HEK293 (cell line): ENCODE results near the gene OSTM1.

Experiments used
- BCL11B ChIP-seq: fragments of 450-650 bp; formaldehyde crosslinking; IDR thresholded peaks from 2 replicates; pipeline ENCODE4 v1.5.1; 2016; ENCODE audit warnings: low read depth, missing biosample characterization, missing genetic modification characterization
- KLF1 ChIP-seq: fragments of 450-650 bp; formaldehyde crosslinking; IDR thresholded peaks from 2 replicates; pipeline ENCODE4 v1.5.1; 2016; ENCODE audit warnings: missing biosample characterization, missing genetic modification characterization
- OVOL3 ChIP-seq: fragments of 450-650 bp; formaldehyde crosslinking; IDR thresholded peaks from 2 replicates; pipeline ENCODE4 v1.5.1; 2016; ENCODE audit warnings: missing biosample characterization, missing genetic modification characterization
- SCRT1 ChIP-seq: fragments of 450-650 bp; formaldehyde crosslinking; IDR thresholded peaks from 2 replicates; pipeline ENCODE4 v1.5.1; 2016; ENCODE audit warnings: missing biosample characterization, missing genetic modification characterization, borderline replicate concordance
- SCRT2 ChIP-seq: fragments of 450-650 bp; formaldehyde crosslinking; IDR thresholded peaks from 2 replicates; pipeline ENCODE4 v1.5.1; 2016; ENCODE audit warnings: missing biosample characterization, missing genetic modification characterization
- SP2 ChIP-seq: fragments of 450-650 bp; formaldehyde crosslinking; IDR thresholded peaks from 2 replicates; pipeline ENCODE4 v1.5.1; 2016; ENCODE audit warnings: missing biosample characterization, missing genetic modification characterization
- ZBTB11 ChIP-seq: fragments of 450-650 bp; formaldehyde crosslinking; conservative IDR thresholded peaks from 2 replicates; pipeline ENCODE4 v1.5.1; 2016; ENCODE audit warnings: low read depth, missing biosample characterization, missing genetic modification characterization
- ZBTB17 ChIP-seq: fragments of 450-650 bp; formaldehyde crosslinking; IDR thresholded peaks from 2 replicates; pipeline ENCODE4 v1.5.1; 2016; ENCODE audit warnings: missing biosample characterization, missing genetic modification characterization
- ZFP3 ChIP-seq: fragments of 450-650 bp; formaldehyde crosslinking; IDR thresholded peaks from 2 replicates; pipeline ENCODE4 v1.5.1; 2016; ENCODE audit warnings: low read depth, missing biosample characterization, missing genetic modification characterization
- ZFP69B ChIP-seq: fragments of 450-650 bp; formaldehyde crosslinking; IDR thresholded peaks from 2 replicates; pipeline ENCODE4 v1.5.1; 2016; ENCODE audit warnings: missing biosample characterization, missing genetic modification characterization
- ZNF140 ChIP-seq: fragments of 450-650 bp; formaldehyde crosslinking; IDR thresholded peaks from 2 replicates; pipeline ENCODE4 v1.5.1; 2016; ENCODE audit warnings: missing biosample characterization, missing genetic modification characterization
- ZNF157 ChIP-seq: fragments of 450-650 bp; formaldehyde crosslinking; IDR thresholded peaks from 2 replicates; pipeline ENCODE4 v1.5.1; 2016; ENCODE audit warnings: missing biosample characterization, missing genetic modification characterization
- ZNF16 ChIP-seq: fragments of 450-650 bp; formaldehyde crosslinking; IDR thresholded peaks from 2 replicates; pipeline ENCODE4 v1.5.1; 2016; ENCODE audit warnings: low read depth, missing biosample characterization, missing genetic modification characterization
- ZNF184 ChIP-seq: fragments of 450-650 bp; IDR thresholded peaks from 2 replicates; pipeline ENCODE4 v1.5.1; 2018; ENCODE audit warnings: missing biosample characterization, mild to moderate bottlenecking, missing genetic modification characterization
- ZNF211 ChIP-seq: fragments of 450-650 bp; formaldehyde crosslinking; IDR thresholded peaks from 2 replicates; pipeline ENCODE4 v1.5.1; 2016; ENCODE audit warnings: low read depth, missing biosample characterization, missing genetic modification characterization
- ZNF266 ChIP-seq: fragments of 450-650 bp; formaldehyde crosslinking; IDR thresholded peaks from 2 replicates; pipeline ENCODE4 v1.5.1; 2016; ENCODE audit warnings: missing biosample characterization, missing genetic modification characterization, low read depth
- ZNF311 ChIP-seq: fragments of 450-650 bp; formaldehyde crosslinking; IDR thresholded peaks from 2 replicates; pipeline ENCODE4 v1.5.1; 2017; ENCODE audit warnings: missing biosample characterization, missing genetic modification characterization, borderline replicate concordance
- ZNF366 ChIP-seq: fragments of 450-650 bp; formaldehyde crosslinking; conservative IDR thresholded peaks from 2 replicates; pipeline ENCODE4 v1.5.1; 2016; ENCODE audit warnings: missing biosample characterization, missing genetic modification characterization
- ZNF404 ChIP-seq: fragments of 450-650 bp; formaldehyde crosslinking; IDR thresholded peaks from 2 replicates; pipeline ENCODE4 v1.5.1; 2017; ENCODE audit warnings: missing biosample characterization, missing genetic modification characterization
- ZNF426 ChIP-seq: fragments of 450-650 bp; formaldehyde crosslinking; IDR thresholded peaks from 2 replicates; pipeline ENCODE4 v1.5.1; 2017; ENCODE audit warnings: missing biosample characterization, missing genetic modification characterization, mild to moderate bottlenecking, inconsistent platforms, moderate library complexity
- ZNF449 ChIP-seq: fragments of 450-650 bp; formaldehyde crosslinking; IDR thresholded peaks from 2 replicates; pipeline ENCODE4 v1.5.1; 2017; ENCODE audit warnings: missing biosample characterization, mild to moderate bottlenecking, missing genetic modification characterization, moderate library complexity
- ZNF514 ChIP-seq: fragments of 450-650 bp; formaldehyde crosslinking; IDR thresholded peaks from 2 replicates; pipeline ENCODE4 v1.5.1; 2016; ENCODE audit warnings: missing biosample characterization, missing genetic modification characterization
- ZNF555 ChIP-seq: fragments of 450-650 bp; formaldehyde crosslinking; conservative IDR thresholded peaks from 2 replicates; pipeline ENCODE4 v1.5.1; 2017; ENCODE audit warnings: missing biosample characterization, mild to moderate bottlenecking, missing genetic modification characterization, inconsistent platforms
- ZNF639 ChIP-seq: fragments of 450-650 bp; formaldehyde crosslinking; IDR thresholded peaks from 2 replicates; pipeline ENCODE4 v1.5.1; 2016; ENCODE audit warnings: missing biosample characterization, missing genetic modification characterization
- ZNF747 ChIP-seq: fragments of 450-650 bp; formaldehyde crosslinking; IDR thresholded peaks from 2 replicates; pipeline ENCODE4 v1.5.1; 2016; ENCODE audit warnings: missing biosample characterization, missing genetic modification characterization
- ZNF792 ChIP-seq: fragments of 450-650 bp; formaldehyde crosslinking; IDR thresholded peaks from 2 replicates; pipeline ENCODE4 v1.5.1; 2016; ENCODE audit warnings: missing biosample characterization, missing genetic modification characterization
- TF ChIP-seq, protein P1 (sequence below): fragments of 450-650 bp; formaldehyde crosslinking; IDR thresholded peaks from 2 replicates; pipeline ENCODE4 v1.5.1; 2016; ENCODE audit warnings: missing biosample characterization, missing genetic modification characterization
- TF ChIP-seq, protein P2 (sequence below): fragments of 450-650 bp; formaldehyde crosslinking; IDR thresholded peaks from 2 replicates; pipeline ENCODE4 v1.5.1; 2016; ENCODE audit warnings: missing biosample characterization, missing genetic modification characterization
- TF ChIP-seq, protein P3 (sequence below): fragments of 450-650 bp; formaldehyde crosslinking; optimal IDR thresholded peaks from 2 replicates; pipeline ENCODE3; 2016; ENCODE audit warnings: missing biosample characterization, mild to moderate bottlenecking, missing genetic modification characterization
- TF ChIP-seq, protein P4 (sequence below): sonication (generic); formaldehyde crosslinking; IDR thresholded peaks from 2 replicates; pipeline ENCODE4 v1.8.1; 2022; ENCODE audit warnings: mild to moderate bottlenecking, moderate library complexity, missing genetic modification reagents

OSTM1 gene

DNA sequence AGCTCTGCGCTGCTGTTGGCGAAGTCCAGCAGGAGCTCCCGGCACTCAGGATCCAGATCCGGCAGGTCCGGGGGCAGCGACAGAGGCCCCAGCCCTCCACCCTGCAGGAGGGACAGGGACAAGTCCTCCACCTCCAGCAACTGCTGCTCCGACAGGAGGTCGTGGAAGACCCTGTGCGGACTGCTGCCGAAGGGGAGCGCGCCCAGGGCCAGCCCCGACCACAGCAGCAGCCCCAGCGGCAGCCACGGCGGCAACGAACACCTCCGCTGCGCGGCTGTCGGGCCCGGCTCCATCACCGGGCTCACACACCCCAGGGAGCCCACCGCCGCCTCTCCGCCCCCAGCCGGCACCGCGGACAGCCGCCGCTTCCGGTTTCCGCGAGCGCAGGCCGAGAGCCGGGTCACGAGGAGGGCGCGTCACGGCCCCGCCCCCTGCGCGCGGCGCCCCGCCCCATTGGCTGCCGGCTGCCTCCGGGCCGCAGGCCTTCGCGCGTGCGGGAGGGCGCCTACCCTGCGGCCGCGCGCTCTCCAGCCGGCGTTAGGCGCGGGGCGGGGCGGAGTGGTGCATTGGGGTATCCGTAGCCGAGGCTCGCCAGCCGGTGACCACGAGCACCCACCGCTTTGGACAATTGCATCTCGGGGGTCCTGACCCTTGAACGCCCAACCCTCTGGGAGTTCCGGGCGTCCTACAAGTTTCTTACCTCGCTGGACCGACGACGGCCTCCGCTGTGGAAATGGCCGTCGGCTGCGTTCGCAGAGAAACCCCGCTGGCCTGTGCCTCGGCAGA, at the start of gene OSTM1 (continued):
- TF ChIP-seq ZBTB17 (tag by site-specific recombination): peak; percentile 40; the same call in 1 of the 2 replicates
- no peak for TF ChIP-seq ZNF404 (tag by site-specific recombination)
- TF ChIP-seq ZNF184 (tag by site-specific recombination): peak; percentile 18; the same call in 1 of the 2 replicates
- TF ChIP-seq BCL11B (tag by site-specific recombination): no peak
- no peak for TF ChIP-seq ZNF449 (tag by site-specific recombination)
- TF ChIP-seq, protein P1, sequence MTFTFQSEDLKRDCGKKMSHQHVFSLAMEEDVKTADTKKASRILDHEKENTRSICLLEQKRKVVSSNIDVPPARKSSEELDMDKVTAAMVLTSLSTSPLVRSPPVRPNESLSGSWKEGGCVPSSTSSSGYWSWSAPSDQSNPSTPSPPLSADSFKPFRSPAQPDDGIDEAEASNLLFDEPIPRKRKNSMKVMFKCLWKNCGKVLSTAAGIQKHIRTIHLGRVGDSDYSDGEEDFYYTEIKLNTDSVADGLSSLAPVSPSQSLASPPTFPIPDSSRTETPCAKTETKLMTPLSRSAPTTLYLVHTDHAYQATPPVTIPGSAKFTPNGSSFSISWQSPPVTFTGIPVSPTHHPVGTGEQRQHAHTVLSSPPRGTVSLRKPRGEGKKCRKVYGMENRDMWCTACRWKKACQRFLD (tag by site-specific recombination): no peak
- TF ChIP-seq OVOL3 (tag by site-specific recombination): 0 out of 2 replicates have a peak, but pooled peaks have one; percentile 17
- TF ChIP-seq ZNF311 (tag by site-specific recombination): no peak
- peak; percentile 72 for TF ChIP-seq SCRT2 (tag by site-specific recombination)
- no peak for TF ChIP-seq ZNF747 (tag by site-specific recombination)
- no peak for TF ChIP-seq ZNF266
- peak; percentile 55; the same call in 1 of the 2 replicates for TF ChIP-seq ZBTB11 (tag by site-specific recombination)
- TF ChIP-seq, protein P2, sequence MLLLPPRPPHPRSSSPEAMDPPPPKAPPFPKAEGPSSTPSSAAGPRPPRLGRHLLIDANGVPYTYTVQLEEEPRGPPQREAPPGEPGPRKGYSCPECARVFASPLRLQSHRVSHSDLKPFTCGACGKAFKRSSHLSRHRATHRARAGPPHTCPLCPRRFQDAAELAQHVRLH (tag by site-specific recombination): peak; percentile 86
- TF ChIP-seq ZFP69B (tag by site-specific recombination): peak; percentile 10; the same call in 1 of the 2 replicates
- TF ChIP-seq ZNF366 (tag by site-specific recombination): no peak
- TF ChIP-seq ZNF211 (tag by site-specific recombination): no peak
- no peak for TF ChIP-seq ZNF16 (tag by site-specific recombination)
- TF ChIP-seq ZNF157 (tag by site-specific recombination): no peak
- TF ChIP-seq, protein P3, sequence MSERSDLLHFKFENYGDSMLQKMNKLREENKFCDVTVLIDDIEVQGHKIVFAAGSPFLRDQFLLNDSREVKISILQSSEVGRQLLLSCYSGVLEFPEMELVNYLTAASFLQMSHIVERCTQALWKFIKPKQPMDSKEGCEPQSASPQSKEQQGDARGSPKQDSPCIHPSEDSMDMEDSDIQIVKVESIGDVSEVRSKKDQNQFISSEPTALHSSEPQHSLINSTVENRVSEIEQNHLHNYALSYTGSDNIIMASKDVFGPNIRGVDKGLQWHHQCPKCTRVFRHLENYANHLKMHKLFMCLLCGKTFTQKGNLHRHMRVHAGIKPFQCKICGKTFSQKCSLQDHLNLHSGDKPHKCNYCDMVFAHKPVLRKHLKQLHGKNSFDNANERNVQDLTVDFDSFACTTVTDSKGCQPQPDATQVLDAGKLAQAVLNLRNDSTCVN (tag by site-specific recombination): peak; percentile 81
- TF ChIP-seq, protein P4, sequence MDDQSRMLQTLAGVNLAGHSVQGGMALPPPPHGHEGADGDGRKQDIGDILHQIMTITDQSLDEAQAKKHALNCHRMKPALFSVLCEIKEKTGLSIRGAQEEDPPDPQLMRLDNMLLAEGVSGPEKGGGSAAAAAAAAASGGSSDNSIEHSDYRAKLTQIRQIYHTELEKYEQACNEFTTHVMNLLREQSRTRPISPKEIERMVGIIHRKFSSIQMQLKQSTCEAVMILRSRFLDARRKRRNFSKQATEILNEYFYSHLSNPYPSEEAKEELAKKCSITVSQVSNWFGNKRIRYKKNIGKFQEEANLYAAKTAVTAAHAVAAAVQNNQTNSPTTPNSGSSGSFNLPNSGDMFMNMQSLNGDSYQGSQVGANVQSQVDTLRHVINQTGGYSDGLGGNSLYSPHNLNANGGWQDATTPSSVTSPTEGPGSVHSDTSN: peak; percentile 68
- TF ChIP-seq SP2 (tag by site-specific recombination): peak; percentile 24; the same call in 1 of the 2 replicates
- TF ChIP-seq ZNF426 (tag by site-specific recombination): no peak
- no peak for TF ChIP-seq ZNF140 (tag by site-specific recombination)
- no peak for TF ChIP-seq ZNF792 (tag by site-specific recombination)
- no peak for TF ChIP-seq SCRT1 (tag by site-specific recombination)
- TF ChIP-seq ZNF639 (tag by site-specific recombination): peak; percentile 67; the same call in 1 of the 2 replicates
- TF ChIP-seq KLF1 (tag by site-specific recombination): 0 out of 2 replicates have a peak, but pooled peaks have one; percentile 8
- TF ChIP-seq ZNF555 (tag by site-specific recombination): no peak
- TF ChIP-seq ZFP3 (tag by site-specific recombination): no peak
- no peak for TF ChIP-seq ZNF514 (tag by site-specific recombination)
